ENCODE results near the gene XPO1.

DNA sequence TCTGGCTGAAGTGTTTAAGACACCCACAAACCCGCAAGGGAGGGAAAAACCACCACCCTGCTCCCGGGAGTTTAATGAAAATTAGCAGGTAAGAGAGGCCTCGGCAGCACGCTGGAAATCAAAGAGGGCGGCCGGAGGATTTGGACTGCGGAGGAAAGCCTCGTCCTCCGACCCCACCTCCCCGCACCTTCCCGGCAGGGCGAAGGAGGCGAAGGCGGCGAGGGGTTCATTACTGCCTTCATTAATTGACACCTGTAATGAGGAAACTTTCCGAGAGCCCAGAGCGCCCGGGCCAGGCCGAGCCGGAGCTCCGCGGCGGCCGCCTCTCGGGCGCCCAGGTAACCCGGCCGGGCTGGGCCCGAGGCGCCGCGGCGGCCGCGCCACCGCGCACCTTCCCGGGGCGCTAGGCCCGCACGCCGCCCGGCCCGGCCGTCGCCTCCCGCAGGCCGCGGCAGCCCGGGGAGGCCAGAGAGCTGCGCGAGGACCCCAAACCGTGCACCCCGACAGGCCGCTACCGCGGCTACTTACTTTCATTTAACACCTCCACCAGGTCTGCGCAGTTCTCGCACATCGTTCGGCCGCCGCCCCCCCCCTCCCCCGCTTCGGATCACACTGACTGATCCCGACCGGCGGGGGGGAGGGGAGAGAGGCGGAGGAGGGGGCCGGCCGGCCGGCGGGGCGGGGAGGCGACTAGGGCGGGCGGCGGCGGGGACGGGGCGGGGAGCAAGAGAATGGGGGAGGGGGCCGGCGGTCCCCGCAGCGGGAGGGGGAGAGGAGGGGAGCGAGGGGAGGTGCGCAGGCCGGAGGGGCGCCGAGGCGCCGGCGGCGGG is 67.8 kb downstream of the XPO1 start:
- TF ChIP-seq YY1 (IDR thresholded peaks at IDR 0.05) (peak; percentile 14), TAF1 (conservative IDR thresholded peaks at IDR 0.05) (no peak), SP1 (IDR thresholded peaks at IDR 0.05) (no peak), EGR1 (IDR thresholded peaks at IDR 0.05; ENCODE audit: low read depth in 2 of 2) (no peak)
- TF ChIP-seq, protein P1, sequence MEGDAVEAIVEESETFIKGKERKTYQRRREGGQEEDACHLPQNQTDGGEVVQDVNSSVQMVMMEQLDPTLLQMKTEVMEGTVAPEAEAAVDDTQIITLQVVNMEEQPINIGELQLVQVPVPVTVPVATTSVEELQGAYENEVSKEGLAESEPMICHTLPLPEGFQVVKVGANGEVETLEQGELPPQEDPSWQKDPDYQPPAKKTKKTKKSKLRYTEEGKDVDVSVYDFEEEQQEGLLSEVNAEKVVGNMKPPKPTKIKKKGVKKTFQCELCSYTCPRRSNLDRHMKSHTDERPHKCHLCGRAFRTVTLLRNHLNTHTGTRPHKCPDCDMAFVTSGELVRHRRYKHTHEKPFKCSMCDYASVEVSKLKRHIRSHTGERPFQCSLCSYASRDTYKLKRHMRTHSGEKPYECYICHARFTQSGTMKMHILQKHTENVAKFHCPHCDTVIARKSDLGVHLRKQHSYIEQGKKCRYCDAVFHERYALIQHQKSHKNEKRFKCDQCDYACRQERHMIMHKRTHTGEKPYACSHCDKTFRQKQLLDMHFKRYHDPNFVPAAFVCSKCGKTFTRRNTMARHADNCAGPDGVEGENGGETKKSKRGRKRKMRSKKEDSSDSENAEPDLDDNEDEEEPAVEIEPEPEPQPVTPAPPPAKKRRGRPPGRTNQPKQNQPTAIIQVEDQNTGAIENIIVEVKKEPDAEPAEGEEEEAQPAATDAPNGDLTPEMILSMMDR (IDR thresholded peaks at IDR 0.05; ENCODE audit: low read depth, low read length, missing input control) = no peak
